NCI-H146 treated with DMSO at 0.1 percent for 48 hours (cell line): ENCODE data around the gene DAZ1.
"Not testable (repeated sequence)": the region's sequence is repeated elsewhere in the genome, so short reads cannot be mapped to it uniquely, and the experiment has no call there.

Source experiments
- DNase-seq: peaks from one replicate; lab custom pipeline; 2025; ENCODE audit not compliant: unreplicated experiment; lab: John Stamatoyannopoulos, UW

Gene DAZ1, protein sequence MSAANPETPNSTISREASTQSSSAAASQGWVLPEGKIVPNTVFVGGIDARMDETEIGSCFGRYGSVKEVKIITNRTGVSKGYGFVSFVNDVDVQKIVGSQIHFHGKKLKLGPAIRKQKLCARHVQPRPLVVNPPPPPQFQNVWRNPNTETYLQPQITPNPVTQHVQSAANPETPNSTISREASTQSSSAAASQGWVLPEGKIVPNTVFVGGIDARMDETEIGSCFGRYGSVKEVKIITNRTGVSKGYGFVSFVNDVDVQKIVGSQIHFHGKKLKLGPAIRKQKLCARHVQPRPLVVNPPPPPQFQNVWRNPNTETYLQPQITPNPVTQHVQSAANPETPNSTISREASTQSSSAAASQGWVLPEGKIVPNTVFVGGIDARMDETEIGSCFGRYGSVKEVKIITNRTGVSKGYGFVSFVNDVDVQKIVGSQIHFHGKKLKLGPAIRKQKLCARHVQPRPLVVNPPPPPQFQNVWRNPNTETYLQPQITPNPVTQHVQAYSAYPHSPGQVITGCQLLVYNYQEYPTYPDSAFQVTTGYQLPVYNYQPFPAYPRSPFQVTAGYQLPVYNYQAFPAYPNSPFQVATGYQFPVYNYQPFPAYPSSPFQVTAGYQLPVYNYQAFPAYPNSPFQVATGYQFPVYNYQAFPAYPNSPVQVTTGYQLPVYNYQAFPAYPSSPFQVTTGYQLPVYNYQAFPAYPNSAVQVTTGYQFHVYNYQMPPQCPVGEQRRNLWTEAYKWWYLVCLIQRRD

DNA sequence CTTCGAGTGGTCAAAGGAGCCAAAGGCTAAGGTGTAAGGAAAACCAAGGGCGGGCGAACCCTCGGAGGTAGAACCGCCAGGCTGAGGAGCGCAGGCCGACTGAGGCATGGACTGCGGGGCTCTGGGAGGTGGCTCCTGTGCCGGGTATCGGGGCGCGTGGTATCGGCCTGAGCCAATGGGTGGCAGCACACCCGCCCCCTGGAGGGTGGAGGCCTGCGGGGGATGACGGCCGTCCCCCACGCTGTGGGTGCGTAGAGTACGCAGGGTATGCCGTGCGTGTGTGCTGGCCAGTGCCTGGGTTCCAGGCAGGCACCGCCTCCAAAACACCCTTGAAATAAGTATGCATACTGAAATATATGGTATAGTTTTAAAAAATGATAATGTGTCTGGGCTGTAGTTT is at the start of gene DAZ1:
TSS of gene DAZ1 (minus strand) at position 101 of the 400 bp plus-strand sequence. CDS start 208 bp downstream, outside the sequence.
- not testable (repeated sequence) for DNase-seq

DNA sequence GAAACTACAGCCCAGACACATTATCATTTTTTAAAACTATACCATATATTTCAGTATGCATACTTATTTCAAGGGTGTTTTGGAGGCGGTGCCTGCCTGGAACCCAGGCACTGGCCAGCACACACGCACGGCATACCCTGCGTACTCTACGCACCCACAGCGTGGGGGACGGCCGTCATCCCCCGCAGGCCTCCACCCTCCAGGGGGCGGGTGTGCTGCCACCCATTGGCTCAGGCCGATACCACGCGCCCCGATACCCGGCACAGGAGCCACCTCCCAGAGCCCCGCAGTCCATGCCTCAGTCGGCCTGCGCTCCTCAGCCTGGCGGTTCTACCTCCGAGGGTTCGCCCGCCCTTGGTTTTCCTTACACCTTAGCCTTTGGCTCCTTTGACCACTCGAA is 20.4 kb upstream of the DAZ1 start, which contains the start of gene DAZ2:
TSS of gene DAZ2 (plus strand) at position 301 of the 400 bp plus-strand sequence. CDS start 208 bp downstream, outside the sequence.
- not testable (repeated sequence) for DNase-seq

DNA sequence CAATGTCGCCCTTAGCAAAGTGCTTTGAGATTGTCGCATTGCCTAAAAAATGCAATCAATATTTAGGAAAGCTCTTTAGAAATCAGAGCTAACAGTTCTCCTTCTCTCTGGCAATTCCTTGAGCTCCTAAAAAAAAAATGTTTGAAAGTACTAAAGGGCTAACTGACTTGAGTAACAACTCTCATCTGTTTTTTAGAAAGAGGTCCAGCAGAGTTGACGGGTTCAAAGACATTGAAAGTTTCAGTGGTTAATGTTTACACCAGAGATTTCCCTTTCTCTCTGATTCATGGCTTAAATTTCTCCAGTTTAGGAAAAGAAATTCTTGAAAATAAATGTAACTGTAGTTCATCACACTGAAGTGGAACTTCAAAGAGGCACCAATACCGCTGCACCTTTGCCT is 11.9 kb upstream of the DAZ1 start:
- not testable (repeated sequence) for DNase-seq

DNA sequence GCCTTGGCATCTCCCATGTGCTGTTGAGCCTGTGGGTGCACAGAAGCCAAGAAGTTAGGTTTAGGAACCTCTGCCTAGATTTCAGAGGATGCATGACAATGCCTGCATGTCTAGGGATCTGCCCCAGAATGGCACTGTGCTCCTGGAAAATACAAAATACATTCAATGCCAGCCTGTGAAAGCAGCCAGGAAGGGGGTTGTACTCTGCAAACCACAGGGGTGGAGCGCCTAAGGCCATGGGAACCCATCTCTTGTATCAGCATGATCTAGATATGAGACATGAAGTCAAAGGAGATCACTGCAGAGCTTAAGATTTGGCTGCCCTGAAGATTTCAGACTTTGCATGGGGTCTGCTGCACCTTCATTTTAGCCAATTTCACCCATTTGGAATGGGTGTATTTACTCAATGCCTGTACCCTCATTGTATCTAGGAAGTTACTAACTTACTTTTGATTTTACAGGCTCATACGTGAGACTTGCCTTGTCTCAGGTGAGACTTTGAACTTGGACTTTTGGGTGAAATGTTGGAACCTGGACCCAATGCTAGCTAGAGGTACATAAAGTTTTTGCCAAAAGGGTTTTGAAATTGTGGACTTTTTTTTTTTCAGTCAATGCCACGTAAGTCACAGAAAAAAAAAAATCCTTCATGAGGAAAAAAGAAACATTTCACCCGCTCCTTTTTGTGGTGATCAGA is 11.1 kb upstream of the DAZ1 start:
- not testable (repeated sequence) for DNase-seq

DNA sequence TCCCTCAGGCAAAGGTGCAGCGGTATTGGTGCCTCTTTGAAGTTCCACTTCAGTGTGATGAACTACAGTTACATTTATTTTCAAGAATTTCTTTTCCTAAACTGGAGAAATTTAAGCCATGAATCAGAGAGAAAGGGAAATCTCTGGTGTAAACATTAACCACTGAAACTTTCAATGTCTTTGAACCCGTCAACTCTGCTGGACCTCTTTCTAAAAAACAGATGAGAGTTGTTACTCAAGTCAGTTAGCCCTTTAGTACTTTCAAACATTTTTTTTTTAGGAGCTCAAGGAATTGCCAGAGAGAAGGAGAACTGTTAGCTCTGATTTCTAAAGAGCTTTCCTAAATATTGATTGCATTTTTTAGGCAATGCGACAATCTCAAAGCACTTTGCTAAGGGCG is 8.6 kb upstream of the DAZ1 start:
- not testable (repeated sequence) for DNase-seq
